Glomerular visceral epithelial cell (primary cell): ENCODE data around the gene FHAD1.
"Not testable (repeated sequence)": the region's sequence is repeated elsewhere in the genome, so short reads cannot be mapped to it uniquely, and the experiment has no call there.

ENCODE experiments used
- DNase-seq: peaks from one replicate; pipeline ENCODE4 v3.0.0-alpha.2; 2016; ENCODE audit errors: extremely low spot score

FHAD1 gene

DNA sequence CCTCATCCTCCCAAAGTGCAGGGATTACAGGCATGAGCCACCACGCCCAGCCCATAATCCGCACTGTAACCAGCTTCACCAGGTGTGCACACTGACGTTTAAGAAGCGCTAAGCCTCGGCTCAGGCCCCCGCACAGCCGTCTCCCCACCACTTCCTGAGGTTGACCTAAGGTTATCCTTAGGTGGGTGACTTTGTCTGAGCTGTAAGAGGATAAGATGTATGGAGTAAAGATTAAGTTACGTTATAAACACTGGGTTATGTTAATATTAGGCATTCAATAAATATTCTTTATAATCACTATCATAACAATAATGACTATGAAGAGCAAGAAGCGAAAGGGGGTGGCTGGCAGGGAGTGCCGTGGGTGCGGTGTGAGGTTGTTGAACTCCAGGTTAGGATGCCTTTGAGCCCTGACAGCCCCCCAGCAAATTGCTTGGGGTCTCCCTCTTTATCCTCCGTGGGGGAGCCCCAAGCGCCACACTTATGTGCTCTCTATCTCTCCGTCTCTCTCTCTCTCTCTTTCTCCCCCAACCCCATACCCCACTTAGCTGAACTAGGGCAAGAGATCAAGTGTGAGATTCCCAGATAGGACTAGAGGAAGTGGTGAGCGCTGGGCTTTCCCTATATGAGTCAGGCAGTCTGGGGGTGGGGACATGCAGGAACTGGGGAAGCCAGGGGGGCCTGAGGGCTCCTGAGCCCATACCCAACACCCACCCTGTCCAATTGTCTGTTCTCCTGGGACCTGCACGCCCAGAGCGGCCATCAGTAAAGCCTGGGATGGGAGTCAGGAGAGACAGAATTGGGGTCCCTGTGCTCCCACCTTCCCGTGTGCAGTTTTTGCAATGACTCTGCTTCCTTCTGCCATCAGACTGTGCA lies 170.3 kb downstream of the FHAD1 start:
- DNase-seq = peak; percentile 89

DNA sequence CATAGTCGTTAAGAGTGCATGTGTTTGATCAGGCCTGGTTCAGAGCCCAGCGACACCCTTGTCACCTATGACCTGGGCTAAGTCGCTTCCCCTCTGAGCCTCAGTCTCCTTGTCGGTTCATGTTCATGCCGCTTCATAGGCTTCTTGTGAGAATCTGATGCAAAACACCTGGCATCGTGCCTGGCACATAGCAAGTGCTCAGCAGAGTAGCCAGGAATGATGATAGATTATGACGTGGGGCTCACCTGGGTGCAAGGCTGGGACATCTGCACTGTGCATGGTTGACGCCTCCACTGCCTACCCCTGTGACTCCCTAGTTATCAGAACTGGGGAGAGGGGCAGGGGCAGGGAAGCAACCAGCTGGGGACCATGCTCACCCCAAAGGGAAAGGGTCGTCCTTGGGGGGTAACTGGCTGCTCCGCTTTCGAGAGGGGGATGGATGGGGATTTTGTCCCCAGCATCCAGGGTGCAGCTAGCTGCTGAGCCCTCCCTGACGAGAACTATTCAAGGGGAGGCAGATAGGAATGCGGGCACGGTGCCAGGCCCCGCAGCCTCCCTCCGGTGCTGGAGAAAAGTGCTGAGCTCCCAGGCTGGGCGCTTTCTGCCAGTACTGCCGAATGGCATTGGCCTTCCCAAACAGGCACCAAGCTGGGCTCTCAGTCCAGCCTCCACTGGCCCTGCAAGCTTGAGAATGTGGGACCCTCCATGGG lies 171.9 kb downstream of the FHAD1 start:
- DNase-seq = peak; percentile 73

DNA sequence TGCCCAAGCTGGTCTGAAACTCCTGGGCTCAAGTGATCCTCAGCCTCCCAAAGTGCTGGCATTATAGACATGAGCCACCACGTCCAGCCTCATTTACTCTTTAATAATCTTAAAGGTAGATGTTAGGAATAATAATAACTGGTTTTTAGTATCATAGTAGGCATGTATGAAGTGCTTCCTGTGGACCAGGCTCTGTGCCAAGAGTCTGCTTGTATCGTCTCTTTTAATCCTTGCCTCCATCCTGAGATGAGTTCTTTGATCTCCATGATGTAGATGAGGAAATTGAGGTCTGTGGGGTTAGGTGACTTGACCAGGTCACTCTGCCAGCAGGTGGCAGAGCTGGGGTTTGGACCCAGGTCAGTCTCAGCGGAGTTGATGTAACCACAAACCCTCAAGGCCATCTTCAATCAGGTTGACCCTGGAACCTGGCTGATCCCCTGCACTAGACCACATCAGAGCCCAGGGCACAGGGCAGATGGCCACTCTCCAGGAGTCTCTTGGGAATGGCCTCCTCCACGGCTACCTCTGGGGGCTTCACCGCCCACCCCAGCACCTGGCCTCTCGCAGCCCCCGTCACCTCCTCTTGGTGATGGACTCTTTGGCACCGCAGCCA lies 173.9 kb downstream of the FHAD1 start:
- no peak for DNase-seq

DNA sequence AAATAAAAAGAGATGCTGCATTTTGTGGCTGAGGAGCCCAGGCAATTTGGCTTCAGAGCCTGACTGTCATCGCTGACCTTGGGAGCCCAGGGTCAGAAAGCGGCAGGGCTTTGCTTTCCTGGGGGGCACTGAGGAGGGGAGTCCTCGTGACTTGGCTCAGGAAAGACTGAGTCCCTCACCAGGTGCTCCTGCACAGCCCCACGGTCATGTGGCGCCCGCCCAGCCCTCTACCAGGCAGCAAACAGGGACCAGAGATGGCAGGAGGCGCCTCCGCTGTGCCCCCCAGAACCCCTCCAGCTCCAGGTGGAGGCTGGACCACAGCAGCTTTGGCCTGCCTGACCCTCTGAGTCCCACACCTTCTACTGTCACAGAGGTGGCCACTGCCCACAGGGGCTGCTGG lies 175.8 kb downstream of the FHAD1 start:
- DNase-seq = no peak

DNA sequence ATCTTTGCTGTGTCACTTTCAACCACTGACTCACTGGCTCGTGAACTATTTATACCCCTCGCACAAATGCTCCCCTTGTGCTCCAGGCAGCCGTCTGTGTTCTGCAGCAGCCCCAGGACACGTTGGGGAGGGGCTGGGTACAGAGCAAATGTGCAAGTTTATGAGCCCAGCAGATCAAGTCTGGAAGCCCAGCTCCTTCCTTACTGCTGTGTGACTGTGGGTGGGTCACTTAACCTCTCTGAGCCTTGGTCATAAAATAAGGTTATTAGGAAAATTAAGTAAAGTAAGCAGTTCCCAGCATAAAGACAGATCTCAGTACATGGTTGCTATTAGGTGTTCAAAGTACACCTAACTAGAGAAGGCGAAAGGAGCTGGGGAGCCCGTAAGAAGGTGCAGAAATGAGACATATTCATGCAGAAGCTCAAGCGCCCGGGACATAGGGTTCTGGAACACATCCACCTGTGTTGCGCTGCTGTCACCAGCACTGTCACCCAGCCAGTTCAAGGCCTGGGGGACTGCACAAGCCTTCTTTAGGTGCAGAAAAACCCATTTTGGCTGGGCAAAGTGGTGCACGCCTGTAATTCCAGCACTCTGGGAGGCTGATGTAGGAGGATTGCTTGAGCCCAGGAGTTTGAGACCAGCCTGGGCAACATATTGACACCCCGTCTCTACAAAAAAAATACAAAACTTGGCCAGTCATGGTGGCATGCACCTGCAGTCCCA lies 176.5 kb downstream of the FHAD1 start:
- no peak for DNase-seq

DNA sequence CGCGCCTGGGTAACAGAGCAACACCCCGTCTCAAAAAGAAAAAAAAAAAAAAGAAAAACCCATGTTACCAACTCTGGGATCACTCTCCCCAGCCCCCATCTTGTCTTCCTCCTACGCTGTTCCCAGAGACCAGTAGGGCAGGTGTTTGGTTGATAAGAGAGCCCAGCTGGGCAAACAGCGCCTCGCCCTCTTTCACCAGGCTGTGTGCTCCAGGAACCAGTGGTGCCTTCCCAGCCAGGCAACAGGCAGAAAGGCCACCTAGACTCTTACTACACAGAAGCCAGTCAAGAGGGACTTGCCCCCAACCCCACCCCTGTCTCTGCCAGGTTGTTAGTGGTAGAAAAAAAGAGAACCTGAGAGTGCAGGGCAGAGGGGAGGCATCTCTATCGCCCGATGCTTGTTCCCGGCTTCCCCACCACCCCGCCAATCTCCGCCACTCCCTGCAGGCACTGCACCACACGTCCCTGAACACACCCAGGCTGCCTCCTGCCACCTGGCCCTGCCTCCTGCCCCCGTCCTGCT lies 177.2 kb downstream of the FHAD1 start:
- DNase-seq = no peak

DNA sequence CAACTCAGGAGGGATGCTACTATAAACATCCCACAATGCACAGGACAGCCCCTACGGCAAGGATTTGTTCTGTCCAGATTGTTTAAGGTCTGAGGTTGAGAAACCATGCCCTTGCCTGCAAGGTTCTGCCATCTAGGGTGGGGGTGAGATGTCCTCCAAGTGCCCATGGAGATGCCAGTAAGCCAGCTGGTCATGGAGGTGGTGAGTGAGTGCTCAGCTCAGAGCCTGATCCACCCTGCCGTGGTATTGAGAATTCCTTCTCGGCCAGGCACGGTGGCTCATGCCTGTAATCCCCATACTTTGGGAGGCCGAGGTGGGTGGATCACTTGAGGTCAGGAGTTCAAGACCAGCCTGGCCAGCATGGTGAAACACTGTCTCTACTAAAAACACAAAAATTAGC lies 178.0 kb downstream of the FHAD1 start:
- no peak for DNase-seq

DNA sequence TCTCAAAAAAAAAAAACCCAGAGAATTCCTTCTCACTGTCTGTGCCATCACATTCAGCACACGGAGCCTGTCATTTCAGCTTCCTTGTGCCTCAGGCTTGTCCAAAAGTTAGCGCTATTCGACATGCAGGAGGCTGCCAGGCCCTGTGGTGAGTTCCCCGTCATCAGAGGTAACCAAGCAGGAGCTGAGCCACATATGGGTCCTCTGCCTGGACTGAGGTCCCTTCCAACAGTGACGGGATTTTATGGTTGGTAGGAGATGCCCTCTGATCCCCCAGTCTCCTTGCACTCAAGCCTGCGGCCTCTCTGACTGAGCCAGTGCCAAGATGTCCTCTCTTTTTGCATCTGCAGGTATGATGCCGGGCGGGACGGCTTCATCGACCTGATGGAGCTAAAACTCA lies 178.5 kb downstream of the FHAD1 start:
- no peak for DNase-seq

DNA sequence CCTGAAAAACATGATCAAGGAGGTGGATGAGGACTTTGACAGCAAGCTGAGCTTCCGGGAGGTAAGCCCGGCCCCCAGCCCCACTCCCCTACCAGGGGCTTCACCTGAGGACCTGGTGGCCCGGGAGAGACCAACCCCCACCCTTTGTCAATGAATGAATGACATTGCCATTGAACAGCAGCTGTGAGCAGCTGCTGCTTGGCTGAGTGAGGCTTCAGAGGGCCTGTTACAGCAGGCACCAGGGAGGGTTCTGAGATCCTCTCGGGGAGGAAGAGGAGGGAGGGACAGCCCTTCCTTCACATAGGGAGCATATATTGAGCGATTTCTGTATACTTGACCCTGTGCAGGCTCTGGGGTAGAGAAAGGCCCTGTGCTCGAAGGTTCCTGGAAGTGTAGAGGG lies 178.9 kb downstream of the FHAD1 start:
- DNase-seq = no peak

DNA sequence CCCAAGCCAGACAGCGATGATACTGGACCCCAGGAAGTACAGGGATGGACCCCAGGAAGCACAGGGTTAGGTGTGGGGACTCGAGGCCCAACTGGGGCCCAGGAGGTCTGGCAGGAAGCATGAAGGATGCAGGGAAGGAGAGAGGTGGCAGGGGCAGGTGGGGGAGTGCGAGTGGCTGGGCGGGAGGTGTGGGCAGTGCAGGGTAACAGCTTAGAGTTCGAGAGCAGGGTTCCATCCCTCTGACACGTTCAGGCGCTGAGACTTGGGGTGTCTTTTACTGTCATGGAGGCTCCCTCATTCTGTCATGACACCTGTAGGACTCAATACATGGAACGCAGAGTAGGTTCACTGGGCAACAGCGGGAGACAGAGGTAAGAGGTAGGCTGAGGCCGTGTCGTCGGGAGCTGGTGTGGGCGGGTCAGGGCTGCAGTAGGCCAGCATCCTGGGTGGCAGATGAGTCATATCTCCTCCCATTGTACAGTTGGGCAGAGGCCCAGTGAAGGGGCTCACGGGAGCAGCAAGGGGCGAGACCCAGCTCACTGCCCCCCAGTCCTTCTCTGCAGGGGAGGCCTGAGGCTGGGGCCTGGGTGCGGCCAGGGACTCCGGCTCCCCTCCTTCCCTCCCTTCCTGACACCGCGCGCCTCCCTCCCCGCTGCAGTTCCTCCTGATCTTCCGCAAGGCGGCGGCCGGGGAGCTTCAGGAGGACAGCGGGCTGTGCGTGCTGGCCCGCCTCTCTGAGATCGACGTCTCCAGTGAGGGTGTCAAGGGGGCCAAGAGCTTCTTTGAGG lies 179.7 kb downstream of the FHAD1 start:
- DNase-seq = peak; percentile 54

DNA sequence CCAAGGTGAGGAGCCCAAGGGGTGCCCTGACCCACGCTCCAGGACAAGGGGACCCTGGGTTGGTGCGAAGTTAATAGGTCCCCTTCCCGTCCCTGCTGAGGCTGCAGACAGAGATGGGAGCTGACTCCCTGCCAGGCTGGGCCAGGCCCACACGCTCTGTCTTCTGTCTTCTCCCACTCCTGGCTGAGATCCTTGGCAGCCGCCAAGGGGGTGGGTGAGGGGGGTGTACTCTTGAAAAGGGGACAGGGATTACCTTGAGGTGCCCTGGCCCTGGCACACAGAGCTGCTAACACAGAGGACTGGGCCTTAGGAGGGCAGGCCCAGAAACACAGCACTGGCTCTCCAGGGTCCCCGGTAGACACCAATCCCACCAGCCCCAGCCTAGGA lies 180.2 kb downstream of the FHAD1 start:
- no peak for DNase-seq

DNA sequence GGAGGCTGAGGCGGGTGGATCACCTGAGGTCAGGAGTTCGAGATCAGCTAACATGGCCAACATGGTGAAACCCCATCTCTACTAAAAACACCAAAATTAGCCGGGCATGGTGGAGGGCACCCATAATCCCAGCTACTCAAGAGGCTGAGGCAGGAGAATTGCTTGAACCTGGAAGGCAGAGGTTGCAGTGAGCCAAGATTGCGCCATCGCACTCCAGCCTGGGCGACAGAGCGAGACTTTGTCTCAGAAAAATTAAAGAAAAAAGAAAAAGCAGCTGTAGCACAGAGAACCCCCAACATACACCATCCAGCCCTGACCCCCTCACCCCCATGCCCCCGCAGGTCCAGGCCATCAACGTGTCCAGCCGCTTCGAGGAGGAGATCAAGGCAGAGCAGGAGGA lies 181.2 kb downstream of the FHAD1 start:
- DNase-seq = not testable (repeated sequence)

DNA sequence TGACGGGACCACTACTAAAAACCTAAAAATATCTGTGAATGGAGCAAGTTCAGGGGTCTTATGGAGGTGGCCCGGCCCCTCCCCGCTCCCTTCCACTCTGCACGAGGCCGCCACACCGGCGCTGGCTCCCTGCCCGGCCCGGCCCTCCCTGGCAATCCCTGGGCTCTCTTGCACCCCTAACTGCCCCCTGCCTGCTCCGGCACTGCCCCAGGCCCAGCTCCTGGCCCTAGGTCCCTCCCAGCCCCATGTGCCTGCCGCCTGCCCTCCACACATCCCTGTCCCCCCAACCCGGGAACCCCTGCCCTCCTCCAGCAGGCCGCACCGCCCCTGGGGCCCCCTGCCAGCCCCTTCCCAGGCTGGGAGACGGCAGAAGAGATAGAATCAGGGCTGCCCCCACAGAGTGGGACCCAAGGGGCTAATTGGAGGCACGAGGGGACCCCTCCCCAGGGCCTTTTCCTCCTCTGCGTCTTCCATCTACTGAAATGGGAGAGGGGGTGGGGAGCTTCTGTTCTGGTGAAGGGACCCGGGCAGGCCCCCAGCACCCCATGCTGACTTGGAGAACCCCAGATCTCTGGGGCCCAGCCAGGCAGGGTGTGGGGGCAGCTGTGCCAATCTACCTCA lies 181.9 kb downstream of the FHAD1 start:
- DNase-seq = no peak

DNA sequence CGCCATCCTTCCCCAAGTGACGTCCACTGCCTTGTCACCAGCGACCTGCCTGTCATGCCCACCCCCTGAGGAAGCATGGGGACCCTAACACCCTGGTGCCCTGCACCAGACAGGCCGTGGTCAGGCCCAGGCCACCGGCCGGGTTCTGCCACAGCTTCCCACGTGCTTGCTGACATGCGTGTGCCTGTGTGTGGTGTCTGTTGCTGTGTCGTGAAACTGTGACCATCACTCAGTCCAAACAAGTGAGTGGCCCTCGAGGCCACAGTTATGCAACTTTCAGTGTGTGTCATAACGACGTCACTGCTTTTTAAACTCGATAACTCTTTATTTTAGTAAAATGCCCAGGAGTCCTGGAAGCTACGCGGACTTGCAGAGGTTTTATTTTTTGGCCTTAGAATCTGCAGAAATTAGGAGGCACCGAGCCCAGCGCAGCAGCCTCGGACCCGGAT lies 182.7 kb downstream of the FHAD1 start:
- no peak for DNase-seq

DNA sequence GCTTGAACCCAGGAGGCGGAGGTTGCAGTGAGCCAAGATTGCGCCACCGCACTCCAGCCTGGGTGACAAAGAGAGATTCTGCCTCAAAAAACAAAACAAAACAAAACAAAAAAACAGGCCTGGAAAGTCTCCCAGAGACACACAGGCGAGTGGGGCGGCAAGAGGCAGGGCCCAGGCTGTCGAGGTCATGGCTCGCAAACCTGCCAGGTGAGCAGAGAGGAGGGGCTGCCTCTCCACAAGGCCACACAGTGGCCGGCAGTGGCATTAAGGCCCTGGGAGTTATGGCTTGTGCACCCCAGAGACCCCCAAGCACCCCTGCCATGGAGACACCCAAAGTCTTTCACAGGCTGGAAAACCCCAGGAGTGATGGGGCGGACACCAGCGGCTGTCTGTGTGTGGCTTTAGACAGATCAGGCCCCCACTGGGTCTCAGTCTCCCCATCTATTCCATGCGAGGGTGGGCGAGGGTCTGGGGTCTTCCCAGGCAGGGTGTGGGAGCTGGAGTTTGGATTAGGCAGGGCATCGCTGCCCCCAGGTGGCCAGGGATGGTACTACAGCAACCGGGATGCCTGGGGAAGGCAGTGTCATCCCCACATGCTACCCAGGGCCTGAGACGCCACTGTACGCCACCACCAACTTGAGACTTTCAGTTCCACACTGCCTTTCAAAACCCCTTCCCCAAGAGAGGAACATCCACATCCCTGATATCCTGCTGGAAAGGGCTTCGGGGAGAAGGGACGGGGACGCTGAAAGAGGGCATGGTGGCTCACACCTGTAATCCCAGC lies 184.0 kb downstream of the FHAD1 start:
- peak; percentile 44 for DNase-seq

DNA sequence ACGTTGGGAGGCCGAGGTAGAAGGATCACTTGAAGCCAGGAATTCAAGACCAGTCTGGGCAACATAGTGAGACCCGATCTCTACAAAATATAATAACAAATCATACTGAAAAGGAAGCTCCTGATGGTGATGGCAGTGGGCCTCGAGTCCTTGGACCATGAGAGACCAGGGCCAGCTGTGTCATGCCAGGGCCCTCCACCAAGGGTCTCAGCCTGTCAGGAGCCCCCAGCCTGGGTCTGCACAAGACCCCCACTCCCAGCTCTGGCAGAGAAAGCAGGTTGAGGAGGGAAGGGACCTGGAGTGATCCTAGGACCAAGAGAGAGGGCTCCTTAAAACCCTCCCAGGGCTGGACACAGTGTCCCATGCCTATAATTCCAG lies 184.5 kb downstream of the FHAD1 start:
- no peak for DNase-seq

DNA sequence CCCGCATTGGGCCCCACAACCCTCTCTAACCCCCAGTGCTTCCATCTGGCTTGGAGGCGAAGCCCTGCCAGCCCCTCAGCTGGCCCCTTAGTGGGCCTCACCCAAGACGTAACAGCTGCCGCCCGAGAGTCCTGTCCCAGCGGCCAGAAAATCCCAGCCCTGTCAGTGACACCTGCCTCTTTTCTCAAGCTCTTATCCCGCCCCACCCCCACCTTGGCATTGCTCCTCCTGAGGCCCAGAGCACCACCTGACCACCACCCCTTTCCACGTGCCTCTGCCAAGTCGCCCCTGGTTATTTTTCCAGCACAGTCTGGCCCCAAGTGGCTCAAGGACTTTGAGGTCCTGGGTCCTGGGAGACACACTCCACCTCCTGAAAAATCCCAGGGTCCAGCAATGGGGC lies 185.3 kb downstream of the FHAD1 start:
- no peak for DNase-seq

DNA sequence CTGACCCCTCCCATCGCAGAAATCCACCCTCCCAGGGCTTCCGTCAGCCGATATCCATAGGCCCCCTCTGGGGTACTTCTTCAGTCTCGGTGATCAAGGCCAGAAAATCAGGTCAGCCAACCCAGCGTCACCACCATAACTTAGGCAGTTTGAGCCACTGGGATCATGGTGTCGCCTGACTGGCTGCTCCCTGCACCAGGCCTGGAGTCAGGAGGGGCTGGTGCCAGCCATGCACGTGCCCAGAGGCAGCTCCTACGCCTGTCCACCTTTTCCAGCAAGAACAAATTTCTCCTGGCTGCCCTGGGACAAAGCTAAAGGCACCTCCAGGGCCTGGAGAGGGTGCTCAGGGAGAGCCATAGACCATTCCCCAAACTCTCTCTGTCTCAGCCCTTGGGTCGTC lies 186.4 kb downstream of the FHAD1 start:
- DNase-seq = no peak

DNA sequence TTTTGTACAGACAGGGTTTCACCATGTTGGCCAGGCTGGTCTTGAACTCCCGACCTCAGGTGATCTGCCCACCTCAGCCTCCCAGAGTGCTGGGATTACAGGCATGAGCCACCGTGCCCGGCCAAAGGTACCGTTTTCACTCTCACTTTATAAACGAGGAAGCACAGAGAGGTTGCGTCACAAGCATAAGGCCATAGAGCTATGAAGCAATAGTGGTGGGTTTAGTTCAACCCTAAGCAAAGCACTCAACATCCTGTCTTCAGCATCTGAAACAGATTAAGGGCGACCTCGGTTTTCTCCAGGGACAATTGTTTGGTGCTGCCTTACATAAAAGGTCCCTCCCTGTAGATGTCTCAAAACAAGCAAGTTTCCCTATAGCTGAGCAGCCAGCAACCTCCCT lies 187.7 kb downstream of the FHAD1 start:
- not testable (repeated sequence) for DNase-seq
